Thyroid gland (tissue), 4 donors: Measurements from ENCODE around the gene TPCN2. TPM values are rescaled to one million over a fixed set of nuclear protein-coding genes. Genes with fewer than 3 reads are reported as not detected.
A peak's percentile ranks its signal among the peaks of the same experiment; 100 is the strongest.

Source experiments
- DNase-seq, 2 donors: peaks; one replicate each; pipeline ENCODE4 v3.0.0-alpha.2; 2019
- H3K27ac ChIP-seq, 3 donors: fragments of 200-600 bp; sonication (generic); 1 replicate in 2 of 3; 2 replicates in 1 of 3; pipeline ENCODE4 v1.5.1; 2016 to 2019; ENCODE audit warnings: mild to moderate bottlenecking in 1 of 3, moderate library complexity in 1 of 3
- H3K27me3 ChIP-seq: fragments of 200-600 bp; sonication (generic); one replicate; pipeline ENCODE4 v1.5.1; 2019
- H3K36me3 ChIP-seq, 2 donors: fragments of 200-600 bp; sonication (generic); one replicate each; pipeline ENCODE4 v1.5.1; 2016 to 2019
- H3K4me1 ChIP-seq, 2 donors: fragments of 200-600 bp; sonication (generic); one replicate each; pipeline ENCODE4 v1.5.1; 2017 to 2019
- H3K4me3 ChIP-seq, 3 donors: fragments of 200-600 bp; sonication (generic); replicated peaks in 1 of 3; 1 replicate in 2 of 3; 2 replicates in 1 of 3; pipeline ENCODE4 v1.5.1; 2016; ENCODE audit warnings: mild to moderate bottlenecking in 1 of 3
- H3K9me3 ChIP-seq: fragments of 200-600 bp; sonication (generic); one replicate; pipeline ENCODE4 v1.5.1; 2017
- CTCF ChIP-seq, 6 experiments: fragments of 200-600 bp in 3 of 6; fragments of 450-650 bp in 3 of 6; sonication (generic) in 3 of 6; IDR thresholded peaks; one replicate each; pipeline ENCODE4 v1.5.1; 2016 to 2019; ENCODE audit warnings: antibody characterized with exemption in 6 of 6, mild to moderate bottlenecking in 2 of 6, inconsistent platforms in 1 of 6, moderate library complexity in 1 of 6
- POLR2A ChIP-seq, 2 donors: fragments of 450-650 bp; IDR thresholded peaks; one replicate each; pipeline ENCODE4 v1.6.1; 2017; ENCODE audit warnings: antibody characterized with exemption in 2 of 2, mild to moderate bottlenecking in 2 of 2, moderate library complexity in 1 of 2
- WGBS, 2 donors: methylation state at CpG; one replicate each; pipeline ENCODE4 v1.1.5; 2017; 5-methylcytosine and 5-hydroxymethylcytosine counted together
- intact Hi-C: fragments of 100-400 bp; cut with DNase I; formaldehyde crosslinking; loops from one replicate; pipeline ENCODE4 v1.15.1; 2023
- total RNA-seq, 4 donors: library from RNA; depleted of rRNA; stranded (reverse); fragments of >200 nt; gene quantifications; one replicate each; pipeline ENCODE4 v1.2.3, GENCODE V29; 2016

TPCN2 gene
- total RNA-seq, 4 donors from 2014 or later = 10.5 to 30.4 (median 13.7) TPM

GRCh38 chr11:69104856-69105395 is 56.2 kb downstream of the TPCN2 start:
- H3K27me3 ChIP-seq = no peaks in the 10 kb centered on the region
- peaks cover 19 to 25% of the 10 kb centered on the region in 2 donors for H3K4me1 ChIP-seq
- TF ChIP-seq CTCF (IDR thresholded peaks at IDR 0.05) = no peak
- no peak for TF ChIP-seq POLR2A (IDR thresholded peaks at IDR 0.05)
- WGBS, 2 donors = 96 to 100% methylated on average over 2 to 16 of the region's 21 CpGs
- no peak for DNase-seq
- H3K36me3 ChIP-seq = no peaks in the 10 kb centered on the region
- H3K27ac ChIP-seq = peak overlapping the region; percentile 33 to 61 (median 59)
- intact Hi-C loops = loop anchor here (10.0 kb wide), 1 partner anchor 190 kb away; the partner anchor contains the start of gene MYEOV
- H3K9me3 ChIP-seq = no peaks in the 10 kb centered on the region
- H3K4me3 ChIP-seq = no peak overlapping the region

- Histone ChIP-seq H3K9me3 (no peaks in the 10 kb centered on the region), H3K27ac (peak overlapping the region; percentile 33 to 61 (median 59)), H3K36me3 (no peaks in the 10 kb centered on the region), H3K4me1 (peaks cover 19 to 25% of the 10 kb centered on the region in 2 donors), H3K27me3 (no peaks in the 10 kb centered on the region), H3K4me3 (no peak overlapping the region)
- 26 to 74% methylated on average over 3 to 17 of the region's 18 CpGs for WGBS, 2 donors
- intact Hi-C loops = loop anchor here (10.0 kb wide), 1 partner anchor 189 kb away; the partner anchor contains the start of gene MYEOV
- peak; percentile 64 to 74 for DNase-seq
- TF ChIP-seq CTCF (IDR thresholded peaks at IDR 0.05) = no peak
Observed at GRCh38 chr11:69105461-69106030, 56.8 kb downstream of the TPCN2 start.

GRCh38 chr11:69106031-69106811 is 57.5 kb downstream of the TPCN2 start:
- intact Hi-C loops = loop anchor here (10.0 kb wide), 1 partner anchor 189 kb away; the partner anchor contains the start of gene MYEOV
- H3K9me3 ChIP-seq = no peaks in the 10 kb centered on the region
- WGBS, 2 donors = 32 to 33% methylated on average over 8 to 22 of the region's 23 CpGs
- peak; percentile 80 to 82 for DNase-seq
- no peak overlapping the region for H3K4me3 ChIP-seq
- peaks cover 19 to 25% of the 10 kb centered on the region in 2 donors for H3K4me1 ChIP-seq
- H3K27me3 ChIP-seq = no peaks in the 10 kb centered on the region
- H3K36me3 ChIP-seq = no peaks in the 10 kb centered on the region
- peak overlapping the region; percentile 33 to 67 (median 61) for H3K27ac ChIP-seq
- TF ChIP-seq POLR2A (IDR thresholded peaks at IDR 0.05) = no peak
- no peak for TF ChIP-seq CTCF (IDR thresholded peaks at IDR 0.05)

- Histone ChIP-seq H3K9me3 (no peaks in the 10 kb centered on the region), H3K36me3 (no peaks in the 10 kb centered on the region), H3K4me1 (peaks cover 19 to 21% of the 10 kb centered on the region in 2 donors), H3K27ac (peak overlapping the region in 2 of 3 donors; percentile 33 to 61), H3K27me3 (no peaks in the 10 kb centered on the region), H3K4me3 (no peak overlapping the region)
- no peak for DNase-seq
- no peak for TF ChIP-seq POLR2A (IDR thresholded peaks at IDR 0.05)
- TF ChIP-seq CTCF (IDR thresholded peaks at IDR 0.05) = no peak
- intact Hi-C loops = loop anchor here (10.0 kb wide), 1 partner anchor 187 kb away; the partner anchor contains the start of gene MYEOV
Observed at GRCh38 chr11:69107413-69107812, 58.7 kb downstream of the TPCN2 start.
